Measurements from ENCODE around the gene HLA-DPB1.
A peak's percentile ranks its signal among the peaks of the same experiment; 100 is the strongest.

Gene HLA-DPB1

GRCh38 chr6:33120001-33120400, 44.2 kb downstream of the HLA-DPB1 start:
- TF ChIP-seq CTCF (IDR thresholded peaks at IDR 0.05; ENCODE audit: borderline replicate concordance, insufficient read depth, low read depth, low read length), result no peak
- no peak overlapping the region for H3K4me3 ChIP-seq (ENCODE audit: low read depth, low read length)

GRCh38 chr6:33123181-33123580, 47.4 kb downstream of the HLA-DPB1 start:
- TF ChIP-seq CTCF (IDR thresholded peaks at IDR 0.05; ENCODE audit: borderline replicate concordance, insufficient read depth, low read depth, low read length), result no peak
- no peak overlapping the region for H3K4me3 ChIP-seq (ENCODE audit: low read depth, low read length)

- no peak overlapping the region for H3K4me3 ChIP-seq (ENCODE audit: low read depth, low read length)
- peak; percentile 42; the same call in 1 of the 2 replicates for TF ChIP-seq CTCF (IDR thresholded peaks at IDR 0.05; ENCODE audit: borderline replicate concordance, insufficient read depth, low read depth, low read length)
Observed at GRCh38 chr6:33123732-33124524, 48.1 kb downstream of the HLA-DPB1 start.

- H3K4me3 ChIP-seq (ENCODE audit: low read depth, low read length), result no peak overlapping the region
Observed at GRCh38 chr6:33124525-33124901, 48.7 kb downstream of the HLA-DPB1 start.

GRCh38 chr6:33124947-33125346, 49.2 kb downstream of the HLA-DPB1 start:
- no peak for TF ChIP-seq CTCF (IDR thresholded peaks at IDR 0.05; ENCODE audit: borderline replicate concordance, insufficient read depth, low read depth, low read length)

More at GRCh38 chr6:33124525-33124901, 48.7 kb downstream of the HLA-DPB1 start:
- TF ChIP-seq CTCF (IDR thresholded peaks at IDR 0.05; ENCODE audit: borderline replicate concordance, insufficient read depth, low read depth, low read length), result no peak

GRCh38 chr6:33126101-33126714, 50.4 kb downstream of the HLA-DPB1 start:
- no peak overlapping the region for H3K4me3 ChIP-seq (ENCODE audit: low read depth, low read length)
- peak; percentile 67 for TF ChIP-seq CTCF (IDR thresholded peaks at IDR 0.05; ENCODE audit: borderline replicate concordance, insufficient read depth, low read depth, low read length)

More at GRCh38 chr6:33124947-33125346, 49.2 kb downstream of the HLA-DPB1 start:
- H3K4me3 ChIP-seq (ENCODE audit: low read depth, low read length), result no peak overlapping the region

- TF ChIP-seq CTCF (IDR thresholded peaks at IDR 0.05; ENCODE audit: borderline replicate concordance, insufficient read depth, low read depth, low read length), result no peak
- no peak overlapping the region for H3K4me3 ChIP-seq (ENCODE audit: low read depth, low read length)
Observed at GRCh38 chr6:33128318-33128717, 52.5 kb downstream of the HLA-DPB1 start.

Data from GM12875 (cell line).